A673 (cell line): ENCODE results near the gene ZNF219. TPM values are rescaled to one million over a fixed set of nuclear protein-coding genes. Genes with fewer than 3 reads are reported as not detected.

Experiments
- BruUV-seq: library from RNA; stranded (reverse); fragments of 400-500 nt; replicated peaks from 2 replicates; lab custom pipeline; 2021; lab: Mats Ljungman, UMichigan
- CTCF ChIA-PET: fragments of 300-600 bp; sonication (Branson Sonifier 250); formaldehyde crosslinking; loops from one replicate; lab custom pipeline; 2022; ENCODE audit warnings: antibody characterized with exemption; lab: Charles Lee
- POLR2A ChIA-PET: fragments of 300-600 bp; sonication (Branson Sonifier 250); formaldehyde crosslinking; loops from one replicate; lab custom pipeline; 2022; ENCODE audit warnings: antibody characterized with exemption; ENCODE audit not compliant: low non-redundant PET; lab: Charles Lee
- DNase-seq: peaks from one replicate; pipeline ENCODE4 v3.0.0-alpha.2; 2015; ENCODE audit warnings: low spot score
- H3K27ac ChIP-seq: fragments of 200-600 bp; sonication (generic); 2 replicates; pipeline ENCODE4 v1.5.1; 2016; ENCODE audit warnings: mixed run types, low read depth, mild to moderate bottlenecking, mixed read lengths, antibody characterized with exemption, low read length; ENCODE audit not compliant: poor library complexity, severe bottlenecking
- H3K27me3 ChIP-seq: fragments of 200-600 bp; sonication (generic); replicated peaks from 2 replicates; pipeline ENCODE4 v1.6.1; 2017; ENCODE audit warnings: mixed run types, low read depth, mild to moderate bottlenecking, mixed read lengths, antibody characterized with exemption, low read length; ENCODE audit not compliant: insufficient read depth, poor library complexity
- H3K36me3 ChIP-seq: fragments of 200-600 bp; sonication (generic); 2 replicates; pipeline ENCODE4 v1.6.1; 2016; ENCODE audit warnings: mixed run types, mild to moderate bottlenecking, mixed read lengths, antibody characterized with exemption, low read length; ENCODE audit not compliant: insufficient read depth, poor library complexity, severe bottlenecking
- H3K4me1 ChIP-seq: fragments of 200-600 bp; sonication (generic); 2 replicates; pipeline ENCODE4 v1.6.1; 2017; ENCODE audit warnings: mixed run types, mild to moderate bottlenecking, mixed read lengths, antibody characterized with exemption, low read length; ENCODE audit not compliant: insufficient read depth, poor library complexity, severe bottlenecking
- H3K4me3 ChIP-seq: fragments of 200-600 bp; sonication (generic); 2 replicates; pipeline ENCODE4 v1.5.1; 2016; ENCODE audit warnings: low read depth, mixed run types, mild to moderate bottlenecking, mixed read lengths, low read length; ENCODE audit not compliant: poor library complexity, severe bottlenecking
- H3K9me3 ChIP-seq: fragments of 200-600 bp; sonication (generic); 2 replicates; pipeline ENCODE4 v1.6.1; 2016; ENCODE audit warnings: mixed run types, low read depth, mild to moderate bottlenecking, mixed read lengths, antibody characterized with exemption, low read length; ENCODE audit not compliant: poor library complexity, severe bottlenecking
- EZH2 ChIP-seq: fragments of 200-600 bp; sonication (generic); IDR thresholded peaks from 2 replicates; pipeline ENCODE4 v1.6.1; 2017; ENCODE audit warnings: borderline replicate concordance, low read depth, mild to moderate bottlenecking, mixed read lengths, antibody characterized with exemption, low read length; ENCODE audit not compliant: poor library complexity, severe bottlenecking
- intact Hi-C: fragments of 100-400 bp; cut with micrococcal nuclease; formaldehyde crosslinking; loops from one replicate; pipeline ENCODE4 v1.10.0; 2022; ENCODE audit not compliant: unreplicated experiment
- total RNA-seq: library from RNA; stranded (reverse); gene quantifications from 2 replicates; pipeline ENCODE4 v1.2.3, GENCODE V29; 2021
- TF ChIP-seq, protein P1 (sequence below): fragments of 300-800, 200-600 bp; sonication (generic); conservative IDR thresholded peaks from 2 replicates; pipeline ENCODE4 v1.5.1; 2017; ENCODE audit warnings: low read depth, mild to moderate bottlenecking, antibody characterized with exemption, low read length, moderate library complexity, mixed read lengths

Gene ZNF219
- total RNA-seq, 1 experiment from 2014 or later, result 84.6 TPM

DNA sequence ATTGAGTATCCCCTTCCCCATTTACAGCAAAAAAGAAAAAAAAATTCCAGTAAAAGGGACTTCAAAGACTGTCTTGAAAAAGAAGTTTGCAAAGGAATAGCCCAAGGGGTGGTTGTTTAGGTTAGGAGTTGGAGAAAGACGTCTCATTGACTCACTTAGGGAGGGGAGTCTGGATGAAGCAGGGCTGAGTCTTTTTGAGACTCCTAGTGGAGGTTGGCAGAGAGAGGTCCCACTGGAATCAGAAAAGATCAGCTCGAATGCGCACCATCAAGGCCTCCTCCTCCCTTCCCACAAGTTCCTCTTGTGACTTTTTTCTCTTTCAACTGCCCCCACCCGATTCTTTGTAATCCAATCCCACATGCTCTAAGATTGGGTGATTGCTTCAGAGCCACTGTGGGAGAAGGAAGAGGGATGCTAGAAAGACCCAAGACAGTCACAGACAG is 26.4 kb downstream of the ZNF219 start:
- H3K36me3 ChIP-seq, result peaks cover 40% of the 10 kb centered on the region
- peaks cover 27% of the 10 kb centered on the region for H3K4me1 ChIP-seq
- ChIA-PET POLR2A (interaction anchor here (0.5 to 1.6 kb wide), 5 partner anchors 18 to 312 kb away, joined by 5 to 15 read pairs (median 8); no protein-coding TSS in a partner anchor), CTCF (interaction anchor here (0.8 to 2.5 kb wide), 8 partner anchors 16 to 57 kb away, joined by 3 to 29 read pairs (median 15); no protein-coding TSS in a partner anchor)
- TF ChIP-seq, protein P1, sequence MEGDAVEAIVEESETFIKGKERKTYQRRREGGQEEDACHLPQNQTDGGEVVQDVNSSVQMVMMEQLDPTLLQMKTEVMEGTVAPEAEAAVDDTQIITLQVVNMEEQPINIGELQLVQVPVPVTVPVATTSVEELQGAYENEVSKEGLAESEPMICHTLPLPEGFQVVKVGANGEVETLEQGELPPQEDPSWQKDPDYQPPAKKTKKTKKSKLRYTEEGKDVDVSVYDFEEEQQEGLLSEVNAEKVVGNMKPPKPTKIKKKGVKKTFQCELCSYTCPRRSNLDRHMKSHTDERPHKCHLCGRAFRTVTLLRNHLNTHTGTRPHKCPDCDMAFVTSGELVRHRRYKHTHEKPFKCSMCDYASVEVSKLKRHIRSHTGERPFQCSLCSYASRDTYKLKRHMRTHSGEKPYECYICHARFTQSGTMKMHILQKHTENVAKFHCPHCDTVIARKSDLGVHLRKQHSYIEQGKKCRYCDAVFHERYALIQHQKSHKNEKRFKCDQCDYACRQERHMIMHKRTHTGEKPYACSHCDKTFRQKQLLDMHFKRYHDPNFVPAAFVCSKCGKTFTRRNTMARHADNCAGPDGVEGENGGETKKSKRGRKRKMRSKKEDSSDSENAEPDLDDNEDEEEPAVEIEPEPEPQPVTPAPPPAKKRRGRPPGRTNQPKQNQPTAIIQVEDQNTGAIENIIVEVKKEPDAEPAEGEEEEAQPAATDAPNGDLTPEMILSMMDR, result no peak
- no peak for TF ChIP-seq EZH2
- H3K27ac ChIP-seq, result peak overlapping the region; percentile 90
- BruUV-seq, result TSS peak; percentile 59
- intact Hi-C loops, result no loop called here
- peak overlapping the region; percentile 98 for H3K4me3 ChIP-seq
- H3K9me3 ChIP-seq, result no peaks in the 10 kb centered on the region
- no peaks in the 10 kb centered on the region for H3K27me3 ChIP-seq
- peak; percentile 74 for DNase-seq

DNA sequence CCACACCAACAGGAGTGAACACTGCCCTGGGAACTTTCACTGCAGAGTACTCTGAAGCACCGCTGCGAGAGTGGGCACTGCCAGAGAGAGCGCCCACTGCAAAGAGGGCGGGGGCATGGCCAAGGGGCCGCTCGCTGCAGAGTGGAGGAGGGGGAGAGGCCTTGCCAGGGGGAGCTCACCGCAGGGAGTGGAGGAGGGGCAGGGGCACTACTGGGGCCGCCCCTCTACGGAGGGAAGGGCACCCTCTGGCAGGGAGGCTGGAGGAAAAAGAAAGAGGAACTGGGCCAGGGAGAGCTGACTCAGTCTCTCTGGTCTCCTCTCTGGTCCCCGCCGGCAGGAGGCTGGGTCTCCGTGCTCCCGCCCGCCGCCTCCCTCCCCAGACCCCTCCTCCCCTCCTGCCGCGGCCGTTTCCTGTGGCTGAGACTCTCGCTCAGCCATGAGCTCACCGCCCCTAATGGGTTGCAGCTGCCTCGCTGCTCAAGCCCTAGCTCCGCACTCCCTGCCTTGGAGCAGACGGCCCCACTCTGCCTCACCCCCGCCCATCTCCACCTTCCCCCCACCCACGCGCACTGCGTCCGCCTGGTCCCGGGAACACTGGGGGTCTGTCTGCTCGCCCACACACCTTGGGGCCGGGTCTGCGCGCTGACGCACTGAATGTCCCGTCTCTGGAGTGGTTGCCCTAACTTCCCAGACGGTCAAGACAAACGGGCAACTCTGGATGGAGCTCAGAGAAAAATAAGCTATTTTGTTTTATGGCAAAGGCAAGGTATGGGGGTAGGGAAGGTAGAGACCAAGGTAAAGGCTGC is 27.0 kb downstream of the ZNF219 start:
- Histone ChIP-seq H3K36me3 (peaks cover 34% of the 10 kb centered on the region), H3K4me3 (peak overlapping the region; percentile 98), H3K4me1 (peaks cover 27% of the 10 kb centered on the region), H3K27ac (peak overlapping the region; percentile 90), H3K9me3 (no peaks in the 10 kb centered on the region), H3K27me3 (no peaks in the 10 kb centered on the region)
- CTCF ChIA-PET, result interaction anchor here (0.5 to 2.5 kb wide), 10 partner anchors 16 to 56 kb away, joined by 3 to 29 read pairs (median 12); no protein-coding TSS in a partner anchor
- intact Hi-C loops, result loop anchor here (1.0 kb wide), 2 partner anchors 16 to 33 kb away; no protein-coding TSS in a partner anchor
- DNase-seq, result peak; percentile 98
- BruUV-seq, result no TSS peak
- no peak for TF ChIP-seq EZH2
- TF ChIP-seq, protein P1, result no peak
- POLR2A ChIA-PET, result interaction anchor here (0.5 to 1.6 kb wide), 6 partner anchors 19 to 313 kb away, joined by 5 to 15 read pairs (median 7); no protein-coding TSS in a partner anchor

DNA sequence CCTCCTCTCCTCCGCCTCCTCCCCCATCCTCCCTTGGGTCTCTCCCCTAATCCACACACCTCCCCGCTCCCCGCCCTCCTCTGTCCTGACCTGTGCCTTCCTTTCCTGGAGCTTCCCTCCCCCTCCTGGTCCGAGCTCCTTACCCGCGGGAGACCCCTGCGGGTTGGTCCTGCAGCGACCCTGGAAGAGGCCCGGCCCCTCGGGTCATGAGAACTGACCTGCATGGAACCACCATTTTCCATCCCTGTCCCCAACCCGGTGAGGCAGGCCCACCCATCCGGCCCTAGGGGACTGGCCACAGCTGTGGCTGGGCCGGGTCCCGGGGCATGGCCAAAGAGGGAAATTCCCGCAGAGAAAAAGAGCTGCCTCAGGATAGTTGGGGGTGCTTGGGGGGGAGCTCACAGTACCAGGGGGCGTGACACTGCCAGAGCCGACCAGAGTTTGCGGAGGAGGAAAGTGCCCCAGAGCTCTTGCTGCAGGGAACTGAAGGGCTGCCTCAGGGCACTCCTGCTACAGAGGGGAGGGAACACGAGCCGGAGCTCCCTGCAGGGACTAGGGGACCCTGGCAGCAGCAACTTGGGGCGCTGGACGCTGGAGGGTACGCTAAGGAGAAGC is 27.7 kb downstream of the ZNF219 start:
- intact Hi-C loops, result loop anchor here (1.0 kb wide), 2 partner anchors 17 to 34 kb away; no protein-coding TSS in a partner anchor
- no peak for DNase-seq
- Histone ChIP-seq H3K36me3 (peaks cover 27% of the 10 kb centered on the region), H3K27ac (peak overlapping the region; percentile 90), H3K9me3 (no peaks in the 10 kb centered on the region), H3K4me3 (peak overlapping the region; percentile 98), H3K4me1 (peaks cover 27% of the 10 kb centered on the region), H3K27me3 (no peaks in the 10 kb centered on the region)
- ChIA-PET POLR2A (interaction anchor here (0.6 to 1.6 kb wide), 3 partner anchors 24 to 314 kb away, joined by 5 to 15 read pairs (median 5); no protein-coding TSS in a partner anchor), CTCF (interaction anchor here (0.6 to 2.5 kb wide), 10 partner anchors 17 to 56 kb away, joined by 3 to 29 read pairs (median 8); no protein-coding TSS in a partner anchor)
- TF ChIP-seq EZH2, result no peak
- TF ChIP-seq, protein P1, result no peak
- BruUV-seq, result no TSS peak
